ENCODE results near the gene PITX3. TPM values are rescaled to one million over a fixed set of nuclear protein-coding genes. Genes with fewer than 3 reads are reported as not detected.
"Not testable (repeated sequence)": the region's sequence is repeated elsewhere in the genome, so short reads cannot be mapped to it uniquely, and the experiment has no call there.

PITX3 gene
- polyA plus RNA-seq, 1 experiment, result not detected

DNA sequence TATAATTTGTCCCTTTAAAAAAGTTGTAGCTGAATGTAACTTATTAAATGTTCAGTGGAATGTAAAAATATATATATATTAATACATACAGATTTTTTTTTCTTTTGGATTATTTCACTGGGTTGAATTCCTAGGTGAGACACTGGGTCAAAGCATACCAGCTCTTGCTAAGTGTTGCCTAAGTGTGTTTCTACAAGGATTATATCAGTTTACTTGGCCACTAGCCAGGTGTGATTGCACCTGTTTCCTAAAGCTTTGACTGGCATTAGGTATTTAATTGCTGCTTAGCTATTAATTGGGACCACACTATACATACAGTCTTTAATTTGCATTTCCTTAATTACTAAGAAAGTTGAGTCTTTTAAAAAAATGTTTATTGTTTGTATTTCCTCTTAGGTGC is 20.7 kb downstream of the PITX3 start:
- Histone ChIP-seq H3K36me3 (ENCODE audit: control insufficient read depth, insufficient read depth, low read length) (no peaks in the 10 kb centered on the region), H3K27me3 (ENCODE audit: control insufficient read depth, insufficient read depth, low read length) (peaks cover 14% of the 10 kb centered on the region), H3K4me3 (ENCODE audit: low read depth, low read length) (no peak overlapping the region)
- POLR2A ChIA-PET, result no interaction called here
- CTCF ChIA-PET, result interaction anchor here (1.0 to 5.0 kb wide), 3 partner anchors 11 to 258 kb away, joined by 3 to 35 read pairs (median 3); no protein-coding TSS in a partner anchor
- TF ChIP-seq, protein P1, sequence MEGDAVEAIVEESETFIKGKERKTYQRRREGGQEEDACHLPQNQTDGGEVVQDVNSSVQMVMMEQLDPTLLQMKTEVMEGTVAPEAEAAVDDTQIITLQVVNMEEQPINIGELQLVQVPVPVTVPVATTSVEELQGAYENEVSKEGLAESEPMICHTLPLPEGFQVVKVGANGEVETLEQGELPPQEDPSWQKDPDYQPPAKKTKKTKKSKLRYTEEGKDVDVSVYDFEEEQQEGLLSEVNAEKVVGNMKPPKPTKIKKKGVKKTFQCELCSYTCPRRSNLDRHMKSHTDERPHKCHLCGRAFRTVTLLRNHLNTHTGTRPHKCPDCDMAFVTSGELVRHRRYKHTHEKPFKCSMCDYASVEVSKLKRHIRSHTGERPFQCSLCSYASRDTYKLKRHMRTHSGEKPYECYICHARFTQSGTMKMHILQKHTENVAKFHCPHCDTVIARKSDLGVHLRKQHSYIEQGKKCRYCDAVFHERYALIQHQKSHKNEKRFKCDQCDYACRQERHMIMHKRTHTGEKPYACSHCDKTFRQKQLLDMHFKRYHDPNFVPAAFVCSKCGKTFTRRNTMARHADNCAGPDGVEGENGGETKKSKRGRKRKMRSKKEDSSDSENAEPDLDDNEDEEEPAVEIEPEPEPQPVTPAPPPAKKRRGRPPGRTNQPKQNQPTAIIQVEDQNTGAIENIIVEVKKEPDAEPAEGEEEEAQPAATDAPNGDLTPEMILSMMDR (IDR thresholded peaks at IDR 0.05; ENCODE audit: insufficient read depth, low read depth, low read length), result no peak
- DNase-seq (ENCODE audit: low read depth), result no peak

DNA sequence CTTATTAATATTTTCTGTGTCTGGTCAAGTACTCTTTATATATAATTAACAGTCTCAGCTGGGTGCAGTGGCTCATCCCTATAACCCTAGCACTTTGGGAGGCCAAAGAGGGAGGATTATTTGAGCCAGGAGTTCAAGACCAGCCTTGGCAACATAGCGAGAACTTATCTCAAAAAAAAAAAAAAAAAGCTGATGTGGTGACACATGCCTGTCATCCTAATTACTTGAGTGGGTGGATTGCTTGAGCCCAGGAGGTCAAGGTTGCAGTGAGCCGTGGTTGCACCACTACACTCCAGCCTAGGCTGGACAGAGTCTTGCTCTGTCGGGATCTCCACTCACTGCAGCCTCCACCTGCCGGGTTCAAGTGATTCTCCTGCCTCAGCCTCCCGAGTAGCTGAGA is 21.9 kb downstream of the PITX3 start:
- no peak overlapping the region for H3K4me3 ChIP-seq (ENCODE audit: low read depth, low read length)
- ChIA-PET POLR2A (no interaction called here), CTCF (interaction anchor here (0.9 to 5.0 kb wide), 3 partner anchors 12 to 132 kb away, joined by 3 to 35 read pairs (median 5); no protein-coding TSS in a partner anchor)

GRCh38 chr10:102213599-102213998 is 27.7 kb downstream of the PITX3 start:
- CTCF ChIA-PET, result interaction anchor here (1.6 kb wide), 1 partner anchor 18 kb away, joined by 6 read pairs; no protein-coding TSS in a partner anchor
- H3K4me3 ChIP-seq (ENCODE audit: low read depth, low read length); H3K27me3 ChIP-seq (ENCODE audit: control insufficient read depth, insufficient read depth, low read length); DNase-seq (ENCODE audit: low read depth); H3K36me3 ChIP-seq (ENCODE audit: control insufficient read depth, insufficient read depth, low read length); POLR2A ChIA-PET: not testable (repeated sequence)

More for the DNA sequence above, 21.9 kb downstream of the PITX3 start:
- TF ChIP-seq, protein P1 (IDR thresholded peaks at IDR 0.05; ENCODE audit: insufficient read depth, low read depth, low read length), result no peak
- Histone ChIP-seq H3K36me3 (ENCODE audit: control insufficient read depth, insufficient read depth, low read length) (no peaks in the 10 kb centered on the region), H3K27me3 (ENCODE audit: control insufficient read depth, insufficient read depth, low read length) (peaks cover 14% of the 10 kb centered on the region)
- no peak for DNase-seq (ENCODE audit: low read depth)

- POLR2A ChIA-PET, result no interaction called here
- H3K4me3 ChIP-seq (ENCODE audit: low read depth, low read length), result no peak overlapping the region
- DNase-seq (ENCODE audit: low read depth), result no peak
- peaks cover 2% of the 10 kb centered on the region; the same call in 1 of the 2 replicates for H3K27me3 ChIP-seq (ENCODE audit: control insufficient read depth, insufficient read depth, low read length)
- no peaks in the 10 kb centered on the region for H3K36me3 ChIP-seq (ENCODE audit: control insufficient read depth, insufficient read depth, low read length)
- TF ChIP-seq, protein P1 (IDR thresholded peaks at IDR 0.05; ENCODE audit: insufficient read depth, low read depth, low read length), result no peak
- CTCF ChIA-PET, result interaction anchor here (1.4 kb wide), 1 partner anchor 18 kb away, joined by 6 read pairs; no protein-coding TSS in a partner anchor
These were observed 29.6 kb downstream of the PITX3 start for GRCh38 chr10:102211615-102212299.

GRCh38 chr10:102208311-102209035 is 32.8 kb downstream of the PITX3 start:
- TF ChIP-seq, protein P1 (IDR thresholded peaks at IDR 0.05; ENCODE audit: insufficient read depth, low read depth, low read length), result no peak
- H3K4me3 ChIP-seq (ENCODE audit: low read depth, low read length), result no peak overlapping the region
- CTCF ChIA-PET, result interaction anchor here (0.8 kb wide), 1 partner anchor 144 kb away, joined by 3 read pairs; no protein-coding TSS in a partner anchor
- no peak for DNase-seq (ENCODE audit: low read depth)
- H3K27me3 ChIP-seq (ENCODE audit: control insufficient read depth, insufficient read depth, low read length), result peaks cover 2% of the 10 kb centered on the region; the same call in 1 of the 2 replicates
- POLR2A ChIA-PET, result no interaction called here
- H3K36me3 ChIP-seq (ENCODE audit: control insufficient read depth, insufficient read depth, low read length), result no peaks in the 10 kb centered on the region

Measured in BJ (cell line).